Endothelial cell of umbilical vein (primary cell): ENCODE results near the gene RNF214. TPM values are rescaled to one million over a fixed set of nuclear protein-coding genes. Genes with fewer than 3 reads are reported as not detected.

ENCODE experiments used
- BruUV-seq: library from RNA; stranded (reverse); fragments of 400-500 nt; replicated peaks from 2 replicates; lab custom pipeline; 2021; lab: Mats Ljungman, UMichigan
- CTCF ChIA-PET: fragments of 300-600, 350-600 bp; sonication (Branson Sonifier 250); formaldehyde crosslinking; loops from one replicate; lab custom pipeline; 2021; ENCODE audit warnings: antibody characterized with exemption, inconsistent platforms; lab: Charles Lee
- POLR2A ChIA-PET: fragments of 300-600, 350-600 bp; sonication (Branson Sonifier 250); formaldehyde crosslinking; loops from one replicate; lab custom pipeline; 2021; ENCODE audit warnings: antibody characterized with exemption, inconsistent platforms; lab: Charles Lee
- DNase-seq: peaks from one replicate; pipeline ENCODE4 v3.0.0-alpha.2; 2011; ENCODE audit warnings: low read depth, low spot score
- FAIRE-seq: peaks from 2 replicates; lab custom pipeline; 2011; peaks lifted over from hg19 to GRCh38; lab: Jason Lieb, UNC
- H2AFZ ChIP-seq: 2 replicates; pipeline ENCODE4 v1.6.0; 2012; ENCODE audit warnings: low read depth, low read length, control low read depth, inconsistent platforms
- H3K27ac ChIP-seq: 2 replicates; pipeline ENCODE4 v1.5.1; 2011; ENCODE audit warnings: low read depth, mild to moderate bottlenecking, control low read depth, low read length, moderate library complexity; ENCODE audit not compliant: insufficient read depth
- H3K27me3 ChIP-seq, 2 experiments: 2 replicates each; pipeline versions ENCODE4 v1.6.0 to v1.6.1; 2011; ENCODE audit warnings: low read length in 2 of 2, mixed read lengths in 1 of 2; ENCODE audit not compliant: control insufficient read depth in 2 of 2, insufficient read depth in 2 of 2
- H3K36me3 ChIP-seq, 2 experiments: 2 replicates in 1 of 2; 3 replicates in 1 of 2; pipeline ENCODE4 v1.5.1; 2011; ENCODE audit warnings: low read length in 2 of 2, mild to moderate bottlenecking in 1 of 2, moderate library complexity in 1 of 2; ENCODE audit not compliant: control insufficient read depth in 2 of 2, insufficient read depth in 2 of 2; ENCODE audit errors: extremely low read depth in 1 of 2
- H3K4me1 ChIP-seq: 3 replicates; pipeline ENCODE4 v1.5.1; 2011; ENCODE audit warnings: mild to moderate bottlenecking, low read length; ENCODE audit not compliant: control insufficient read depth, insufficient read depth; ENCODE audit errors: extremely low read depth
- H3K4me2 ChIP-seq: 2 replicates; pipeline ENCODE4 v1.6.1; 2011; ENCODE audit warnings: low read length, control low read depth, mixed read lengths; ENCODE audit not compliant: insufficient read depth
- H3K4me3 ChIP-seq, 3 experiments: fragments of 200-600 bp in 1 of 3; sonication (generic), shearing (Covaris generic) in 1 of 3; replicated peaks in 1 of 3; 2 replicates each; pipeline ENCODE4 v1.5.1; 2011 to 2016; ENCODE audit warnings: control low read depth in 3 of 3, low read length in 3 of 3, mild to moderate bottlenecking in 2 of 3, inconsistent platforms in 1 of 3, low read depth in 1 of 3, moderate library complexity in 1 of 3; ENCODE audit not compliant: insufficient read depth in 1 of 3
- H3K79me2 ChIP-seq: 2 replicates; pipeline ENCODE4 v1.6.0; 2012; ENCODE audit warnings: low read length, inconsistent platforms; ENCODE audit not compliant: control insufficient read depth, insufficient read depth
- H3K9ac ChIP-seq: replicated peaks from 2 replicates; pipeline ENCODE3; 2011; ENCODE audit warnings: low read length, control low read depth; ENCODE audit not compliant: insufficient read depth; ENCODE audit errors: extremely low read depth
- H3K9me1 ChIP-seq: replicated peaks from 3 replicates; pipeline ENCODE4 v1.6.0; 2011; ENCODE audit warnings: mild to moderate bottlenecking, low read length; ENCODE audit not compliant: control insufficient read depth, insufficient read depth; ENCODE audit errors: extremely low read depth
- H3K9me3 ChIP-seq: replicated peaks from 2 replicates; pipeline ENCODE4 v1.5.1; 2012; ENCODE audit warnings: low read length, inconsistent platforms; ENCODE audit not compliant: control insufficient read depth, insufficient read depth
- H4K20me1 ChIP-seq: replicated peaks from 2 replicates; pipeline ENCODE3; 2011; ENCODE audit warnings: mild to moderate bottlenecking, low read length; ENCODE audit not compliant: control insufficient read depth, insufficient read depth; ENCODE audit errors: extremely low read depth
- CTCF ChIP-seq, 2 donors: IDR thresholded peaks; 1 replicate in 1 of 2; 2 replicates in 1 of 2; pipeline ENCODE4 v1.5.1; 2011; ENCODE audit warnings: low read length in 2 of 2, mild to moderate bottlenecking in 2 of 2, moderate library complexity in 2 of 2, control low read depth in 1 of 2, inconsistent platforms in 1 of 2, low read depth in 1 of 2; ENCODE audit not compliant: insufficient read depth in 1 of 2; ENCODE audit errors: extremely low read depth in 1 of 2
- EZH2 ChIP-seq: IDR thresholded peaks from 2 replicates; pipeline ENCODE4 v1.6.1; 2012; ENCODE audit warnings: borderline replicate concordance, low read depth, mild to moderate bottlenecking, moderate library complexity, low read length, inconsistent platforms; ENCODE audit not compliant: severe bottlenecking
- FOS ChIP-seq: IDR thresholded peaks from 2 replicates; pipeline ENCODE4 v1.6.1; 2011; ENCODE audit warnings: mild to moderate bottlenecking, low read length, moderate library complexity, borderline replicate concordance; ENCODE audit not compliant: insufficient read depth
- JUN ChIP-seq: IDR thresholded peaks from 2 replicates; pipeline ENCODE4 v1.6.1; 2011; ENCODE audit warnings: borderline replicate concordance, low read depth; ENCODE audit not compliant: insufficient read length, insufficient read depth
- MAX ChIP-seq: IDR thresholded peaks from 2 replicates; pipeline ENCODE4 v1.6.1; 2011; ENCODE audit not compliant: insufficient read depth, insufficient read length
- MYC ChIP-seq: IDR thresholded peaks from one replicate; pipeline ENCODE4 v1.6.1; 2011; ENCODE audit warnings: mild to moderate bottlenecking, low read depth, low read length
- POLR2AphosphoS5 ChIP-seq: IDR thresholded peaks from 2 replicates; pipeline ENCODE4 v1.6.1; 2012; ENCODE audit warnings: low read depth, mild to moderate bottlenecking, control low read depth, low read length, moderate library complexity; ENCODE audit not compliant: insufficient read depth
- dilution Hi-C: fragments of 300-500 bp; cut with MboI; formaldehyde crosslinking; loops from one replicate; pipeline ENCODE4 v1.15.0; 2019; ENCODE audit warnings: low sequenced_read_pairs; ENCODE audit not compliant: extremely low pct_ligation_motif_present
- intact Hi-C: fragments of 100-400 bp; cut with micrococcal nuclease; formaldehyde crosslinking; loops from one replicate; pipeline ENCODE4 v1.10.0; 2022
- polyA plus RNA-seq, 4 experiments: library from polyadenylated mRNA; depleted of rRNA in 3 of 4; stranded (reverse) in 3 of 4; unstranded in 1 of 4; fragments of >200 nt; gene quantifications; 2 replicates each; pipeline versions ENCODE4 v1.2.1 to v1.2.3, GENCODE V29; 2011 to 2012; ENCODE audit warnings: missing spikeins in 1 of 4
- total RNA-seq: library from RNA; stranded (reverse); gene quantifications from 2 replicates; pipeline ENCODE4 v1.2.3, GENCODE V29; 2021

The RNF214 gene
- total and polyA plus RNA-seq, 2 donors (not counting 3 experiments of a cell fraction or from before 2014, with no cell fraction given): 24.3 to 28.2 TPM

- POLR2A ChIA-PET: no interaction called here
Measured at GRCh38 chr11:117219455-117219854, 13.0 kb upstream of the RNF214 start.

More at GRCh38 chr11:117219455-117219854, 13.0 kb upstream of the RNF214 start:
- H3K9me3 ChIP-seq: no peaks in the 10 kb centered on the region
- CTCF ChIA-PET: interaction anchor here (0.5 to 1.2 kb wide), 3 partner anchors 9 to 428 kb away, joined by 3 read pairs; partner anchors contain the start of gene APOA5
- no peak overlapping the region for H3K4me3 ChIP-seq
- dilution Hi-C loops: no loop called here
- TF ChIP-seq MAX (no peak), MYC (no peak), JUN (no peak), FOS (no peak), POLR2AphosphoS5 (no peak), CTCF (IDR thresholded peaks at IDR 0.05; ENCODE audit: extremely low read depth in 1 of 2, insufficient read depth in 1 of 2, low read depth in 1 of 2, low read length in 2 of 2) (no peak), EZH2 (no peak)
- H3K79me2 ChIP-seq: no peaks in the 10 kb centered on the region
- FAIRE-seq (no peak), DNase-seq (no peak)
- H3K36me3 ChIP-seq: peaks cover 0 to 23% of the 10 kb centered on the region in 2 experiments
- H3K9me1 ChIP-seq: no peaks in the 10 kb centered on the region
- intact Hi-C loops: no loop called here
- peaks cover 11% of the 10 kb centered on the region for H3K4me1 ChIP-seq
- H3K4me2 ChIP-seq: no peak overlapping the region
- no TSS peak for BruUV-seq
- H4K20me1 ChIP-seq: no peaks in the 10 kb centered on the region
- no peak overlapping the region for H3K9ac ChIP-seq
- no peak overlapping the region for H3K27ac ChIP-seq
- no peak overlapping the region for H2AFZ ChIP-seq
- H3K27me3 ChIP-seq: no peaks in the 10 kb centered on the region
